ENCODE data around the gene IL17B.
A peak's percentile ranks its signal among the peaks of the same experiment; 100 is the strongest.

The IL17B gene

GRCh38 chr5:149383399-149383798 lies 4.3 kb upstream of the IL17B start:
- Histone ChIP-seq H3K9ac (ENCODE audit: low read length) (no peak overlapping the region), H4K91ac (ENCODE audit: low read depth, low read length) (peak overlapping the region; percentile 71), H2BK12ac (ENCODE audit: low read length) (peak overlapping the region; percentile 11), H3K9me3 (ENCODE audit: insufficient read depth, low read depth, low read length) (no peaks in the 10 kb centered on the region), H3K4me3 (ENCODE audit: low read depth, low read length) (no peak overlapping the region), H3K79me1 (ENCODE audit: low read length) (peaks cover 20% of the 10 kb centered on the region), H3K18ac (ENCODE audit: low read length) (peak overlapping the region; percentile 34), H4K12ac (ENCODE audit: low read depth, low read length) (no peak overlapping the region), H2BK120ac (ENCODE audit: insufficient read depth, low read length, poor library complexity) (peak overlapping the region; percentile 66), H3K4ac (ENCODE audit: low read depth, low read length) (no peak overlapping the region), H3K4me1 (ENCODE audit: control insufficient read depth in 1 of 2, insufficient read depth in 2 of 2, low read length in 2 of 2) (peaks cover 29 to 38% of the 10 kb centered on the region in 2 experiments), H3K27ac (ENCODE audit: low read depth, low read length) (no peak overlapping the region), H2AFZ (ENCODE audit: insufficient read depth, low read length, poor library complexity) (no peak overlapping the region), H3K23ac (ENCODE audit: low read length) (no peak overlapping the region), H2BK5ac (ENCODE audit: low read depth, low read length, poor library complexity) (no peak overlapping the region), H4K8ac (ENCODE audit: low read depth, low read length) (peak overlapping the region; percentile 40), H3K14ac (ENCODE audit: low read length) (peak overlapping the region; percentile 64), H3K4me2 (ENCODE audit: low read length) (no peak overlapping the region), H2AK5ac (ENCODE audit: low read length) (peak overlapping the region; percentile 58), H3K27me3 (ENCODE audit: insufficient read depth, low read length) (no peaks in the 10 kb centered on the region), H3K36me3 (ENCODE audit: control insufficient read depth in 1 of 2, insufficient read depth in 2 of 2, low read length in 2 of 2) (no peaks in the 10 kb centered on the region), H3K79me2 (ENCODE audit: control insufficient read depth, insufficient read depth, low read length, poor library complexity) (no peaks in the 10 kb centered on the region)
- no CpG with 5 or more reads among the region's 9 CpGs for WGBS (ENCODE audit: extremely low coverage, insufficient coverage, insufficient read length)
- DNase-seq: no peak

- Histone ChIP-seq H3K18ac (ENCODE audit: low read length) (no peak overlapping the region), H2AFZ (ENCODE audit: insufficient read depth, low read length, poor library complexity) (peak overlapping the region; percentile 50), H2BK12ac (ENCODE audit: low read length) (peak overlapping the region; percentile 4), H3K79me1 (ENCODE audit: low read length) (peaks cover 20% of the 10 kb centered on the region), H3K27ac (ENCODE audit: low read depth, low read length) (no peak overlapping the region), H4K8ac (ENCODE audit: low read depth, low read length) (peak overlapping the region; percentile 5), H3K9ac (ENCODE audit: low read length) (no peak overlapping the region), H3K14ac (ENCODE audit: low read length) (no peak overlapping the region), H3K79me2 (ENCODE audit: control insufficient read depth, insufficient read depth, low read length, poor library complexity) (no peaks in the 10 kb centered on the region), H3K9me3 (ENCODE audit: insufficient read depth, low read depth, low read length) (no peaks in the 10 kb centered on the region), H4K12ac (ENCODE audit: low read depth, low read length) (no peak overlapping the region), H2BK5ac (ENCODE audit: low read depth, low read length, poor library complexity) (no peak overlapping the region), H3K4me3 (ENCODE audit: low read depth, low read length) (no peak overlapping the region), H3K4ac (ENCODE audit: low read depth, low read length) (no peak overlapping the region), H4K91ac (ENCODE audit: low read depth, low read length) (peak overlapping the region; percentile 45), H3K27me3 (ENCODE audit: insufficient read depth, low read length) (no peaks in the 10 kb centered on the region), H3K36me3 (ENCODE audit: control insufficient read depth in 1 of 2, insufficient read depth in 2 of 2, low read length in 2 of 2) (no peaks in the 10 kb centered on the region), H3K4me1 (ENCODE audit: control insufficient read depth in 1 of 2, insufficient read depth in 2 of 2, low read length in 2 of 2) (peaks cover 29 to 31% of the 10 kb centered on the region in 2 experiments), H3K23ac (ENCODE audit: low read length) (no peak overlapping the region), H2AK5ac (ENCODE audit: low read length) (no peak overlapping the region), H3K4me2 (ENCODE audit: low read length) (no peak overlapping the region), H2BK120ac (ENCODE audit: insufficient read depth, low read length, poor library complexity) (peak overlapping the region; percentile 64)
- DNase-seq: peak; percentile 37 to 61
- WGBS (ENCODE audit: extremely low coverage, insufficient coverage, insufficient read length): no CpG with 5 or more reads among the region's 12 CpGs
Observed at GRCh38 chr5:149382517-149383220, 3.6 kb upstream of the IL17B start.

- no peaks in the 10 kb centered on the region for H3K27me3 ChIP-seq (ENCODE audit: insufficient read depth, low read length)
- H4K12ac ChIP-seq (ENCODE audit: low read depth, low read length): no peak overlapping the region
- H3K4ac ChIP-seq (ENCODE audit: low read depth, low read length): no peak overlapping the region
- H3K9ac ChIP-seq (ENCODE audit: low read length): no peak overlapping the region
- no peaks in the 10 kb centered on the region for H3K36me3 ChIP-seq (ENCODE audit: control insufficient read depth in 1 of 2, insufficient read depth in 2 of 2, low read length in 2 of 2)
- no peak overlapping the region for H2BK120ac ChIP-seq (ENCODE audit: insufficient read depth, low read length, poor library complexity)
- H2AK5ac ChIP-seq (ENCODE audit: low read length): no peak overlapping the region
- no peak overlapping the region for H3K4me3 ChIP-seq (ENCODE audit: low read depth, low read length)
- peaks cover 27 to 28% of the 10 kb centered on the region in 2 experiments for H3K4me1 ChIP-seq (ENCODE audit: control insufficient read depth in 1 of 2, insufficient read depth in 2 of 2, low read length in 2 of 2)
- H3K4me2 ChIP-seq (ENCODE audit: low read length): no peak overlapping the region
- peak overlapping the region; percentile 34 for H3K18ac ChIP-seq (ENCODE audit: low read length)
- peaks cover 3% of the 10 kb centered on the region for H3K9me3 ChIP-seq (ENCODE audit: insufficient read depth, low read depth, low read length)
- peak overlapping the region; percentile 65 for H2AFZ ChIP-seq (ENCODE audit: insufficient read depth, low read length, poor library complexity)
- no peak overlapping the region for H2BK5ac ChIP-seq (ENCODE audit: low read depth, low read length, poor library complexity)
- peak overlapping the region; percentile 89 for H2BK12ac ChIP-seq (ENCODE audit: low read length)
- no peak overlapping the region for H3K14ac ChIP-seq (ENCODE audit: low read length)
- H3K79me1 ChIP-seq (ENCODE audit: low read length): peaks cover 18% of the 10 kb centered on the region
- no peak overlapping the region for H3K23ac ChIP-seq (ENCODE audit: low read length)
- DNase-seq: peak; percentile 75 to 89
- H3K27ac ChIP-seq (ENCODE audit: low read depth, low read length): no peak overlapping the region
- H4K8ac ChIP-seq (ENCODE audit: low read depth, low read length): no peak overlapping the region
- H3K79me2 ChIP-seq (ENCODE audit: control insufficient read depth, insufficient read depth, low read length, poor library complexity): no peaks in the 10 kb centered on the region
- peak overlapping the region; percentile 46 for H4K91ac ChIP-seq (ENCODE audit: low read depth, low read length)
- no CpG with 5 or more reads among the region's 16 CpGs for WGBS (ENCODE audit: extremely low coverage, insufficient coverage, insufficient read length)
Observed at GRCh38 chr5:149381986-149382338, 2.9 kb upstream of the IL17B start.

GRCh38 chr5:149381261-149381985 lies 2.3 kb upstream of the IL17B start:
- Histone ChIP-seq H3K18ac (ENCODE audit: low read length) (peak overlapping the region; percentile 34), H4K8ac (ENCODE audit: low read depth, low read length) (peak overlapping the region; percentile 66), H3K23ac (ENCODE audit: low read length) (no peak overlapping the region), H3K27me3 (ENCODE audit: insufficient read depth, low read length) (no peaks in the 10 kb centered on the region), H3K9me3 (ENCODE audit: insufficient read depth, low read depth, low read length) (peaks cover 3% of the 10 kb centered on the region), H4K12ac (ENCODE audit: low read depth, low read length) (no peak overlapping the region), H3K4me1 (ENCODE audit: control insufficient read depth in 1 of 2, insufficient read depth in 2 of 2, low read length in 2 of 2) (peaks cover 24 to 26% of the 10 kb centered on the region in 2 experiments), H4K91ac (ENCODE audit: low read depth, low read length) (peak overlapping the region; percentile 46), H3K4me3 (ENCODE audit: low read depth, low read length) (no peak overlapping the region), H2AFZ (ENCODE audit: insufficient read depth, low read length, poor library complexity) (peak overlapping the region; percentile 65), H3K9ac (ENCODE audit: low read length) (no peak overlapping the region), H3K79me2 (ENCODE audit: control insufficient read depth, insufficient read depth, low read length, poor library complexity) (no peaks in the 10 kb centered on the region), H2BK12ac (ENCODE audit: low read length) (peak overlapping the region; percentile 89), H3K36me3 (ENCODE audit: control insufficient read depth in 1 of 2, insufficient read depth in 2 of 2, low read length in 2 of 2) (no peaks in the 10 kb centered on the region), H3K4me2 (ENCODE audit: low read length) (no peak overlapping the region), H3K79me1 (ENCODE audit: low read length) (peaks cover 16% of the 10 kb centered on the region), H2BK120ac (ENCODE audit: insufficient read depth, low read length, poor library complexity) (peak overlapping the region; percentile 44), H3K4ac (ENCODE audit: low read depth, low read length) (no peak overlapping the region), H2AK5ac (ENCODE audit: low read length) (peak overlapping the region; percentile 61), H3K14ac (ENCODE audit: low read length) (peak overlapping the region; percentile 46), H3K27ac (ENCODE audit: low read depth, low read length) (no peak overlapping the region), H2BK5ac (ENCODE audit: low read depth, low read length, poor library complexity) (no peak overlapping the region)
- no peak for DNase-seq
- no CpG with 5 or more reads among the region's 8 CpGs for WGBS (ENCODE audit: extremely low coverage, insufficient coverage, insufficient read length)

Data from trophoblast cell (in vitro differentiated cells and primary cell).